GM18498 (cell line): ENCODE data around the gene MRPL50.

Experiments used
- ATAC-seq: cut with Tn5 transposase; IDR thresholded peaks from one replicate; pipeline ENCODE4 v1.9.1; 2021; ENCODE audit warnings: mild to moderate bottlenecking, moderate library complexity; ENCODE audit not compliant: unreplicated experiment

Gene MRPL50

GRCh38 chr9:101380295-101380694 lies 18.1 kb downstream of the MRPL50 start:
- ATAC-seq = no peak

GRCh38 chr9:101376111-101376848 lies 22.1 kb downstream of the MRPL50 start:
- ATAC-seq = no peak

GRCh38 chr9:101375546-101375945 lies 22.9 kb downstream of the MRPL50 start:
- no peak for ATAC-seq

- ATAC-seq = no peak
Observed at GRCh38 chr9:101372327-101373118, 25.9 kb downstream of the MRPL50 start.

- no peak for ATAC-seq
Observed at GRCh38 chr9:101371813-101372212, 26.6 kb downstream of the MRPL50 start.

- no peak for ATAC-seq
Observed at GRCh38 chr9:101369884-101370531, 28.4 kb downstream of the MRPL50 start.

GRCh38 chr9:101369286-101369685 lies 29.1 kb downstream of the MRPL50 start:
- ATAC-seq = no peak

- ATAC-seq = no peak
Observed at GRCh38 chr9:101367323-101367722, 31.1 kb downstream of the MRPL50 start.

- no peak for ATAC-seq
Observed at GRCh38 chr9:101366038-101366756, 32.2 kb downstream of the MRPL50 start.

GRCh38 chr9:101365181-101365580 lies 33.2 kb downstream of the MRPL50 start:
- ATAC-seq = no peak

- no peak for ATAC-seq
Observed at GRCh38 chr9:101362450-101362849, 36.0 kb downstream of the MRPL50 start.

- no peak for ATAC-seq
Observed at GRCh38 chr9:101360647-101361046, 37.8 kb downstream of the MRPL50 start.

GRCh38 chr9:101359679-101360078 lies 38.7 kb downstream of the MRPL50 start:
- no peak for ATAC-seq

GRCh38 chr9:101356619-101357018 lies 41.8 kb downstream of the MRPL50 start:
- no peak for ATAC-seq

GRCh38 chr9:101354765-101355708 lies 43.4 kb downstream of the MRPL50 start:
- ATAC-seq = no peak

GRCh38 chr9:101354143-101354764 lies 44.2 kb downstream of the MRPL50 start:
- no peak for ATAC-seq

- ATAC-seq = no peak
Observed at GRCh38 chr9:101353683-101354082, 44.7 kb downstream of the MRPL50 start.

- ATAC-seq = no peak
Observed at GRCh38 chr9:101352892-101353463, 45.4 kb downstream of the MRPL50 start.

- no peak for ATAC-seq
Observed at GRCh38 chr9:101350285-101350684, 48.1 kb downstream of the MRPL50 start.
